Activated CD4-positive, alpha-beta T cell treated with anti-CD3 and anti-CD28 coated beads, Interleukin-10, Interleukin-2, amounts not matched to agents 100 ng/mL and 50 ng/mL, durations not matched to agents 16 hours and 8 hours (primary cell): Measurements from ENCODE around the gene UBAC1.

Source experiments
- DNase-seq: peaks from one replicate; pipeline ENCODE4 v3.0.0-alpha.2; 2020

UBAC1 gene

DNA sequence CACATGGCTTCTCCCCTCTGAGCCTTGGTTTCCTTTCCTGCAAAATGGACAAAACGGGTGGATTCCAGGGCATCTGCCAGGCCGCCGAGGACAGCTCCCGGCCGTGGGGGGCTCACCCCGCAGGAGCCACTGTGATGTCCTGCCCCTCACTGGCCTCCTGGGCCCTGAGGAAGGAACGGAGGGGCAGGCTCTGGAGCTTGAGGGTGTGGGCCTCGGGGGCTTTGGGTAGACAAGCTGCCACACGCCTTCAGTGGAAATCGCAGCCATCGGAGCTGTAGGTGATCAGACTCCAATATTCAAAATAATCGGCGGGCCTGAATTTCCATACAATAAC is 32.2 kb upstream of the UBAC1 start:
- DNase-seq, result no peak

DNA sequence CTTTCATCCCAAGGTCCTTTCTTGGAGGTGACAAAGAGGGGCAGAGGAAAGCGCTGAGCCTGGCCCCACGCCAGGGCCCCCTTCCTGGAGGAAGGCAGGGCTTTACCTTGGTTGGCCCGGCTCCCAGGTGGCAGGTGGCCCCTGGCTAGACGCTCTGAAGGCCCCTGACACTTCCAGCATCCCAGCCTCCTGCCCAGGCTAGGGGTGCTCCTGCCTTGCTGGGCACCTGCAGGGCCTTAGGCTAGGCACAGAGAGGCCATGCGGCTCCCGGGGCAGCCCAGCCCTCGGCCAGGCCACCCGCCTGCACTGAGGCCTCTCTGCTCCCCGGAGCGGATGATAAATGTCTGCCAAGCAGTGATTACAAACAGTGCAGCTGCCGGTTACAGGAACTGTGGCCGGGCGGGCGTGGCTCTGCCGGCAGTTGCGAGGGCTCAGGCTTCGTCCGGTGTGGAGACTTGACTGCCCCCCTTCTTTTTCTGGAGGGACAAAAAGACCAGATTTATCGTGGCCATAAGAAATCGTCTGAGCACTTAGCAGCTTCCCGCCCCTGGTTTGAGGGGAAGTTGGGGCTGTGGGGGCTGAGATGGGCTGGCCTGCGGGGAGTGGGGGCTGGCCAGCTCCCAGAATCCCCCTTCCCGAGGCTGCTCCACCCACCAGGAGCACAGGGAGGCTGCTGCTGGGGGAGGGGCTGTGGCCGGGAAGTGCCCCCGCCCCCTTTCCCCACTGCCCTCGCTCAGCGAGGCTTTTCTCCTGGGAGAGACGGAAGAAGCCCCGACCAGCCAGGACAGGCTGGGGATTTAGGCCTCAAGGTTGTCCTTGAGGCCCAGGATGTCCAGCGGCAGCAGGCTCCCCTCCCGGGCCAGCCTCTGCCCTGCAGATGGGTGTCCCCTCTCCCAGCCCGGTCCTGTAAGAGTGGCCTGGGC is 31.6 kb upstream of the UBAC1 start:
- peak; percentile 28 for DNase-seq

DNA sequence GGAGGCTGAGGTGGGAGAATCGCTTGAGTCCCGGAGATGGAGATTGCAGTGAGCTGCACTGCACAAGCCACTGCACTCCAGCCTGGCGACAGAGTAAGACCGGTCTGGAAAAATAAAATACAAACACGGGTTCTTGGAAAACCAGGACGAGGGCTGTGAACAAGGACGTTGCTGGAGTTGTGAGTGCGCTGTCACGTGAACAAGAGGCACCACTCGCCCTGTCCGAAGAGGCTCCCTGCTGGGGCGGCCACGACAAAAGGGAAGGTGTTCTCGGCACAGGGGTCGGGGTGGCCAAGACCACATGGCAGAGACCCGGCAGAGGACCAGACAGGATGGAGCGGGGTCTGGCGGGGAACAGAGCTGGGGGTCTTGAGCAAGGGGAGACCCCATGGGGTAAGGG is 30.6 kb upstream of the UBAC1 start:
- no peak for DNase-seq

DNA sequence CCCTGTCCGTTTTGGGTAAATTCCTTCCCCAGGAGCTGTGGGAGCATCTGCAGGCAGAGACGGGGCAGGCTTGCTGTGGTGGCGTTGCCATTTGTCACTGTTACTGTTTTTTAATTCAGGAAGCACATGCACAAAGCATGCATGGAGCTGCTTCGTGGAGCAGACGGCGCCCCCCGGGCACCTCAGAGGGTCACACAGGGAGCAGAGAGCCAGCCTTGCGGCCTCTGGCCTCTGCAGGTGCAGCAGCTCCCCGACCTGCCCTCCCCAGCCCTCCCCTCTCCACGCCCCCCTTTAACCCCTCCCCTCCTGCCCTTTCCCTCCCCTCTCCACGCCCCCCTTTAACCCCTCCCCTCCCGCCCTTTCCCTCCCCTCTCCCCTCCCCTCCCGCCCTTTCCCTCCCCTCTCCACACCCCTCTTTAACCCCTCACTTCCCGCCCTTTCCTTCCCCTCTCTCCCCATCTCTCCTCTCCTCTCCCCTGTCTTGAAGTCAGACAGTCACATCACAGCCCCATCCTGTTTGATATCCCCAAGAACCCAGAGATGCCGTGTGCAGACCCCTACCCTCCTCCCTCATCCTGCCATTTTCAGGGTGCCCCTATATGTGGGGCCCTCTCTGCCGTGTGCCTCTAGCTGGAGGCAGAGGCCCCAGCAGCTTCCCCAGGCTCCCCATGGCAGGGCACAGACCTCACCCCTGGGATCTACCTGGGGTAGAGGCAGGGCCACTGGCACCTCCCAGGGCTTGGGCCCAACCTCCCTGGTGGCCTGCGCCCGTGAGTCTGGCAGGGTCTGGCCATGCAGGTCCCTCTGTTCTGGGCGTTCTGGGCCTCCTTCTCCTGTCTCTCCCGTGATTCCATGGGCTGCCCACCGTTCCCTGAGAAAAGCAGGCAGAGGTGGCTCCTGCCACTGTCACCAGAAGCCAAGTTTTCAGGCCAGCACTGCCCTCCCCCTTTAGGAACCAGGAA is 29.6 kb upstream of the UBAC1 start:
- peak; percentile 42 for DNase-seq

DNA sequence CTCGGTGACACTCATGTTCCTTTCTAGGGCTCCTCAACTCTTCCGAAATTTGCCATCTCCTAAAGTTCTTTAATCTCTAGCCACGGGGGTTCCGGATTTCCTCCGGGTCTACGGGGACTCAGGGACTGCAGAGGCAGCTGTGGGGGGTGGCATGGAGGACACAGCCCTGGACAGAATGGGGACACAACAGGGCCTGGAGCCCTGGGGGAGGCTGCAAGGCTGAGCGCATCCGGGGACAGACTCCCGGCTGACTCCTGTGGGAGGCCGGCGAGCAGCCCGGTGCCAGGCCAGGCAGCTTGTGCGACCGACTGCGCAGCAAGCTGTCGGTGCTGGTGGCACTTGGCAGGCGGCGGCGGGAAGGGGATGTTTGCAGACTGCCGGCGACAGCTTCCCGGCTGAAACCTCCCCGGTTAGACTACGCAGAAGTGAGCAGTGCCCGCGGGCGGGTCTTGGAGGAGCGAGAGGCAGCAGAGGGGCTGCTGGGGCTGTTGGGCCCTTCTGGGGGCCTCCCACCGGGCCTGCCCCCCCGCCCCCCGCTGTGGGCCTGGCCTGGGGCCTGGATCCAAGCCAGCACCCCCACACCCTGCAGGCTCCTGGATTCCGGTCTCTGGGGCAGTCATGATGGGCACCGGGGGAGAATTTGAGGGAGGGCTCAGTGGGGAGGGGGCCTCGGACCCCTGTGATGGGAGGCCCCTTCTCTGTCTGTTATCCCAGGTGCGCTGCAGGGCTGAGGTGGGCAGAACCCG is 28.7 kb upstream of the UBAC1 start:
- no peak for DNase-seq

DNA sequence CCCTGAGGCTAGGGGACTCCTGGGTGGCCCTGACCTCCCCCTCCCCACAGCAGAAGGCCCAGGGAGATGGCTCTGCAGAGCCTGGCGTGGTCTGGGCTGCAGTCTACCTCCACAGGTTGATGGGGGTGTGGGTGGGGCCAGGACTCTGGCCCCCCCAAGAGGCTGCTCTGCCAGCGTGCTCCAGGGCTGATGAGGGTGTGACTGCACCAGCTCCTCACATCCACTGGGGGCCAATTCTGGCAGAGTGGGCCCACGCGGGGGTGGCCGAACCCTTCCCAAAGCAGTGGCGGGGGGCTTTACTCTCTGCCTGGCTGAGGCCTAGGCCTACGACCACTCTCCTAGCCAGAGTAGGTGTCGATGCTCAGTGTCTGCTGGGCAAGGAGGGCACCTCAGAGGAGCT is 28.0 kb upstream of the UBAC1 start:
- no peak for DNase-seq

DNA sequence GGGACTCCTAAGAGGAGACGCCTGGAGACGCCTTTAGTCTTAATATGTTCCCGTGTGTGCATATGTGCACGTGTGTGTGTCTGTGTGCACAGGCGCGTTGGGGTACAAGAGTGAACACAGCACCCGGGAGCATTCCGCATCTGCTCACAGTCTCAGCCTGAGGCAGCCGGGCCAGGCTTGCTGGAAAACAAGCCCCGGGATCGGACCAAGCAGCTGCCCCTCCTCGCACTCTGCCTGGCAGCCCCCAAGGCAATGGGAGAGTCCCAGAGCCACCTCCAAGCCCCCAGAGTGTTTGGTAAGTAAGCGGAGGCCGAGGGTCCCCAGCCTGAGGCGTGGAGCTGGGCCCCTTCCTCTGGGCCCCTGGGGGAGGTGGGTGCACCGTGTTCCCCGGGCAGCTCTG is 27.3 kb upstream of the UBAC1 start:
- no peak for DNase-seq

DNA sequence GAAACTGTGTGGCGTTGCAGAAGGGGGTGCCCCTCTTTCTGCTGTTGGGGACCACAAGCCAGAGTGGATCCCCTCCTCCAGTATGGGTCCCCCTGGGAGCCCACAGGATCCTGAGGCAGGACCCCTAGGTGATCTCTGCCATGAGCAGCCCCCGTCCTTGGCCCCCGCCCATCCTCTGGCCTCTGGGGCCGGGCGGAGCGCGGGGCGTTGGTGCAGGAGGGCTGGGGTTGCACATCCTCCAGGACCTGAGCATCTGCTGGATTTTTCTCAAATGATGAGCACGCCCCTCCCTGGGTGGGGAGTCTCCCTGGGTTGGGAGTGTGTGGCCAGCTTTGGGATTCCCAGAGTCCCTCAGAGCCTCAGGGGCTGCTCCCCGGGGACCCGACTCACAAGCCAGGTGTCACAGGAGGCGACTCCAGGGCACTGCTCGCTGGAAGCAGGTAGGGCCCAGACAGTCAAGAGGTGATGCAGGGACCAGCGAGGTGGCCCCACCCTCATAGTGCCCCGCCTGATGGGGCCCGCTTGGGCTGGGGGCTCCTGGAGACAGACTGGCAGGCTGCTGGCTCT is 26.7 kb upstream of the UBAC1 start:
- DNase-seq, result no peak

DNA sequence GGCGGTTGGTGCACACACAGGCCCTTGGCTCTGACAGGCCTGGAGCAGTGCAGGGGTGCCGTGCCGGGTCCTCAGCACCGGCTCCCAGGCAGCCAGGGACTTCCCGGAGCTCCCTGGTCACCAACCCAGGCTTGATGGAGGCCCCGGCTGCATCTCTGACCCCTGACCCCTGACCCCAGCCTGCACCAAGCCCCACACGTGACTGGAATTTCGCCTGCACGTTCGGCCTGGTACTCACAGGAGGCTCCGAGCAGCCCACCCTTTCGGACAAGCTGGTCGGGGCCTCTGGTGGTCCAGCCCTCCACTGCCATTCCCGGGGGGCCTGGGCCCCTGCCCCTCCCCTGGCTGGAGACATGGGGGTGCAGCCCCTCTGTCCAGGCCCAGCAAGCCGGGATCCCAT is 25.4 kb upstream of the UBAC1 start:
- no peak for DNase-seq

DNA sequence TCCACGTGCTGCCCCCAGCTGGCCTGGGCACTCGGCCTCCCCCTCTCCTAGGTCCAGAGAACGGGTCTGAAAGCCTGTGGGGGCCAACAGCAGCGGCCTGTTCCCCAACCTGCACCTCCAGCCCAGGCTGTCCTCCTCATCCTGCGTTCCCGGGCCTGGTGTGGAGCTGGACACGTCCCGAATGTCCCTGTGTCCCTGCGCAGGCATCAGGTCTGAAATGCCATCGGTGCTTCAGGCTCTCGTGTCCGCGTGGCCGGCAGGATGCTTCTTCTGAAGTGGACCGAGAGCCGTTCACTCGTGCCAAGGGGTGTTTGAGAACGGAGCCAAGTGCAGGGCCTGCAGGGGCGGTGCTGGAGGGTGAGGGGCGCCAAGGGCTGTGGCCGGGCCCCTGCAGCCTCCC is 24.7 kb upstream of the UBAC1 start:
- DNase-seq, result no peak

DNA sequence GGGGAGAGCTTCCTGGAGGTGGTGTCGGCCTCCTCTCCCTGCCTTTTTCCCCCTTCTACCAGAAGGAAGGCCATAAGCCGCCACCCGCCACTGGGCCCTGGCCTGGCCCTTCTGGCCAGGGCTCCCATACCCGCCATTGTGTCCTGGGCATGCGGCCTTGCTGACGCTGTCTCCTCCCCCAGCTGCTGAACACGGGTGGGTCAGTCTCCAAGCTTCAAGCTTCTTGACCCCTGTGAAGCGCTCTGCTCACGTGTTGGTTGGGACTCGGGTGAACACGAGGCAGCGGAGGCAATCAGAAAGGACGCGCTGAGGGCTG is 24.2 kb upstream of the UBAC1 start:
- no peak for DNase-seq

DNA sequence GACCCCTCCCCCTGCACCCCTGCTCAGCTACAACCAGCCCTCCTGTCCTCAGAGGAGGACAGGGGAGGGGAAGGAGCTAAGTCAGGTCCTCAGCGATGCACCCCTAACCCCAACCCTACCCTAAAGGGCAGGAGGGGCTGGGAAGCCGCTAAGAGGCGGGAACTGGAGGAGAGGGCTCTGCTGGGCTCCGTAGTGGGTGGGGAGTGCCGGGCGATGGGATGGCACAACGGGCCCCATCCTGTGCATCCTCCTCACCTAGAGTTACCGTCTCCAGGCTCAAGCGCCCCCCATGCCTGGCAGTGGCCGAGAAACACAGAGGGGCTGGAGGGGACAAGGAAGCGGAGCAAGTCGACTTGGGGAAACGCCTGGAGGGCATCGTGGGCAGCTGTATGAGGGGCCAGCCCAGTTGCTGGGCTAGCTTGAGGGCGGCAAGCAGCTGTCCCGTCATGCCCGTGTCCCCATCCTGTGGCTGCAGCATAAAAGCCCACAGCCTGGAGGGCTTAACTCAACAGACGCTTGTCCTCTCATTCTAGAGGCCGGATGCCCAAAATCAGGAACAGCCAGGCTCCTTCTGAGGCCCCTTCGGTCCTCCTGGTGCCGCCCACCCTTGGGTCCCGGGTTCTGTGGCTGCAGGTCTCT is 23.0 kb upstream of the UBAC1 start:
- DNase-seq, result no peak

DNA sequence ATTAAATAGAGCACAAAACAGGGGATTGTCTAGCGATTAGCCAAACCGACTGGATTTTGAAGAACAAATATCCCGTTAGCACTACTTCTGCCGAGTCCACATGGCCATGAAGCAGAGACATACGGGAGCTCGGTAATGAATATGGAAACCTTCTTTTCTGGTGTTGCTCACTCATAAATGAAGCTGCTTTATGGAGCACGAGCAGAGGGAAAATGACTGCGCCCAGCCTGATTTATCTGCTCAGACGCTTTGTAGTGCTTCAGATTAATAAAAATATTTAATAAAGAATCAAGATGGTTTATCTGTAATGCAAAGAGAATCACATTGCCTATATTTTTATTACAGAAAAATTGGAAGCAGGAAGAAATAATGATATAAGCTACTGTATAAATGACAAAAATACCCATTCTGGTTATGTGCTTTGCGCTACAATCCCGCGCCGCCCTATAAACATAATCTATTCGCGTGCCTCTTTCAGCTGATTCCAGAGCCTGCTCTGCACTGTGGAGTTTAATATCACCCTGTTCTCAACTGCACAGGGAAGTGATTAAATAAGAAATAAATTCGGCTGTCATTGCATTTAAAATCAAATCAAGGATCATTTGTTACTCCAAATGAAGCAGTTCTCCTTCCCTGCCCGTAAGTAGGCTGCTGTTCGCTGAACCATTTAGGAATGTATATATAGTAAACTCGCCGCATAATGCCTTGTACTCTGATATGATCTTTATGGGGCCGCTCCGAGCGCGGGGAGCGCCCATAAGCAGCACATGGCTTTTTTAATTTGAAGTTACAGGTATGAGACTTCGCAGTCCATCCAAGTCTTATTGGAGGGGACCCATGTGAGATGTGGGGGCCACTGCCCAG is 22.3 kb upstream of the UBAC1 start:
- DNase-seq, result no peak

DNA sequence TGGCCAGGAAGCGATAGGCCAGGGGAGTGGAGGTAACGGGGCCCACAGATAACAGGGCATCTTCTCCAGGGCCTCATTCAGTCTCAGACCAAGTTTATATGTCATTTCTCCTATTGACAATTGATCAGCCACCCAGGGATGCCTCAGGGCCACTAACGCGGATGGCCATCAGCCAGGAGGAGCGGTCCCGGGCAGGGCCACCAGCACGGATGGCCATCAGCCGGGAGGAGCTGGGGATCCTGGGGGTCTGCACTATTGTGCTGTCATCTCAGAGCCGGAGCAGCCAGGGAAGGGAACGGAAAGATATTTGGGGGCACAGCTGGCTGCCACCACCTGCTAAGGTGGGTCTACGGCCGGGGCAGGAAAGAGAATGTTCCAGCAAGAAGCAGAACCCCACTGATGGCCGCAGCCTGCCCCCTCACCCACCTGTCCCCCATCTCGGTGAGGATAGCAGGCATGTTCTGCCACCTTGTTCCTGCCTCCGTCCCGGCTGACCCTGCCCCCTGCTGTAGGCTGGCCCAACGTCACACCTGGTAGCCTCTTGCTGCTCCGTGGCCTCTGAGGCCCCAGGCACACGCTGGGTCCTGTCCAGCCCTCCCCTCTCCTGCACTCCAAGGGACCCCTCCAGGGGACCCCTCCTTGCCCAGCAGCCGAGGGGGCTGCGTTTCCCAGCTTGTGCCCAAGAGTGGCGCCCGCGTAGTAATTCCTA is 21.5 kb upstream of the UBAC1 start:
- no peak for DNase-seq

DNA sequence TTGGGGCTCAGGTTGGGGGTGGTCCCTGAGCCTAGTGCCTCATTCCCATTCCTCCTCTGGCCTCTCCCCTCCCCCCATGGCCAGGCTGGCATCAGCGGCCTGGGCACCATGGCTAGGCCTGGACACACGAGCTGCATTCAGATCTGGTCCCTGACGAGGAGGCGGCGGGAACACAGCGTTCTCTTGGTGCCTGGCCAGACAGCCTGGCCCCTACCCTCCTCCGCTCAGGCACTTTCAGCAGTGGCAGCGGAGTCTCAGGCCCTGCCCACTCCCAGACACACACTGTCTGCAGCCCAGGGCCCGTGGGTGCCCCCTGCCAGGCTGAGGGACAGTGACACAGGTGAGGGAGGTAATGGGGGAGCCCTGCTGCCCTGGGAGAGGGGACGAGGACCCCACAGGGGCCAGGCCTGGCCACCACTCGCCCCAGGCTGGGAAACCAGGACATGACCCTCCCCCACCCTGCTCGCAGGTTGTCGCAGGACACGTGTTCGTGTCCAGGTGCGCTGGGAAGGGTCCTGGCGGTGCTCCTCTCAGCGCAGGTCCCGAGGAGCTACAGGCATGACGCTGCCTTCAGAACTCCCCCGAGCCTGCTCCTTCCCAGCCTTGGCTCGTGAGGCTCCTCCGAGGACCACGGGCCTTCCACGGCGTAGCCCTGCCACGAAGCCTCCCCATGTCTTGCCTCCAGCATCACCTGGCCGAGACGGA is 19.9 kb upstream of the UBAC1 start:
- DNase-seq, result no peak

DNA sequence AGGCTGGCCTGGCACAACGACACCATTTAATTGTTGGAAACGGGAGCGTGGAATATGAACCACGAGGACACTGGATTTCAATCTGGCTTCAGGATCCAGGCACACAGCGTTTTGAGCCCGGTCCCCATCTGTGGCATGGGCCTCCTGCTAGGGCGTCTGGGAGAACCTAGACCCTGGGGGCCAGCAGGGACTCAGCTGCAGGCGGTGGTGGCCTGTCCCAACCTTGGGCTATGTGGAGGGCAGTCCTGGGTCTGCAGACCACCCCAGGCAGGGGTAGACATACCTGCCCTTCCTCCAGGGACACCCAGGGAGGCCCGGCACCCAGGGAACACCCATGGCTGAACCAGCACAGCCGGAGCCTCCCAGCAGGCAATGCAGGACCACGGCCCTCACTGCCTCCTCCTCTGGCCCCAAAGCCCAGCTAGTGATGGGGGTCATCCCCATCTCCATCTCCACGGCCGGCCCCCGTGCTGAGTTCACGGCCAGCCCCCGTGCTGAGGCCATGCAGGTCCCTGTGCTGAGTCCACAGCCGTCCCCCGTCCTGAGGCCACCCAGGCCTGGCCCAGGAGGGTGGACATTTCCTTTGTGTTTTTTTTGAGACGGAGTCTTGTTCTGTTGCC is 18.5 kb upstream of the UBAC1 start:
- no peak for DNase-seq

DNA sequence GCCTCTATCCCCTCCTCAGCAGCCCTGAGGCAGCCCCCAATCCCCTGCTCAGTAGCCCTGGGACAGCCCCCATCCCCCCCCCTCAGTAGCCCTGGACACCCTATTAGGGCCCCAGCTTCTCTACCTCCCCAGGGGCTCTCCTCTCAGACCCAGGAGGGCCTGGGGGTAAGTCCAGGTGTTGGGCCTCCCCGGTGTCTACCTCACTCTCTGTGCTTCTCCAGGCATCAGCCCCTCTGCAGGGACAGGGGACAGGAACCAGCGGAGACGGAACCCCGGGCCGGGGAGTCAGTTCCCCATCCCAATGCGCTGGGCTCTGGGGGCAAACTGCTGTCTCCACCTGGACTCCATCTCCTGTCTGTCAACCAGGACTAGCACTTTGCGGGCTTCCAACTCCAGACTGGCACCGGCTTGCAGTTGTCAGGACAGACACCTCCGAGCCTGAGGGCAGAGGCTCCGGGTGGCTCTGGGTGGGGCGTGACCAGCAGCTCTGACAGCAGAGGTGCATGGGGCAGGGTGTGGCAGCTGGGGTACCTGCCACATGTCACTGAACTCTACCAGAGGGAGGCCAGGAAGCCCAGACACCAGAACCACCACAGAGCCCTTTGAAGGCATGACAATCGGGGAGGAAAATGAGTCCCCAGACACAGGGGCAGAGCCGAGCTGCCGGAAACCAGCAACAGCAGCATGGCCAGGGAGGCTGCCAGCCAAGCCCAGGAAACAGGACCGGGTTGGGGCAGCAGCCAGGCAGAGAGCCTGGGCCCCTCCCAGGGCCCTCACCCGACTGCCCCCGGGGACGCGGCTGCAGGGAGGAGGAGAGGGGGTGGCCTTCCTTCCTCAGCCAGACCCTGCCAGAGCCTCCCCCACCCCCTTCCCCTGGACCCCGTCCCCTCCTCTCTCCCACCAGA is 17.7 kb upstream of the UBAC1 start:
- peak; percentile 26 for DNase-seq

DNA sequence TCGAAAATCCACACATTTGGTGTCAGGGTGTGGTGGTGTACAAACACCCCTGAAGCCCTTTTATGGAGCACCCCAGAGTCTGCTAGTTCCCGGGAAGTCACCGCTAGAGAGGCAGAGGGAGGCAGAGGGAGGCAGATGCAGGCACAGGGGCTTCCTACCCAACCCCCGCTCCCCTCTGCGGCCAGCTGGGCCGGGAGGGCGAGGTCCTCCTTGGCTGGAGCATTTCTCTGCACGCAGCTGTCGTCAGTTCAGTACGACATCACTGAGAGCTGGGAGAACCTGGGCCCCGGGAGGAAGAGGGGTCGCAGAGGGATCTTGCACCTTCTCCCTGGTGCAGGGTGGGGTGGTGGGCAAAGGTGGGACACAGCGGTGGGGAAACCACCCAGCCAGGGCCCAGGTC is 15.8 kb upstream of the UBAC1 start:
- DNase-seq, result no peak

DNA sequence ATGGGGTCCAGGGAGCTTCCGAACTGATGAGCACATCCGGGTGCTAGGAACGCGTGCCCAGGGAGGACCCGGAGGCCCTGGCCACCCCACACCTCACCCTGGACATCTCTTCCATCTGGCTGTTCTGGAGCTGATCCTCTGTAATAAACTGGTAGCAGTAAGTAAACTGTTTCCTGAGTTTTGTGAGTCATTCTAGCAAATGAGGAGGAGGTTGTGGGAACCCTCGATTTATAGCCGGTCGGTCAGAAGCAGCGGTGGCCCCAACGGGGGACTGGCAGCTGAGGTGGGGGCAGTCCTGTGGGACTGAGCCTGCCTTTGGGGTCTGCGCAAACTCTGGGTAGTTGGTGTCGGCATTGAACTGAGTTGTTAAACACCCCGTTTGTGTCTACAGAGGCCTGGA is 15.4 kb upstream of the UBAC1 start:
- no peak for DNase-seq
